NCI-H2029 (cell line): Measurements from ENCODE around the gene N4BP3.
"Not testable (repeated sequence)": the region's sequence is repeated elsewhere in the genome, so short reads cannot be mapped to it uniquely, and the experiment has no call there.

ENCODE experiments used
- DNase-seq: peaks from one replicate; lab custom pipeline; 2025; lab: John Stamatoyannopoulos, UW

Gene N4BP3

DNA sequence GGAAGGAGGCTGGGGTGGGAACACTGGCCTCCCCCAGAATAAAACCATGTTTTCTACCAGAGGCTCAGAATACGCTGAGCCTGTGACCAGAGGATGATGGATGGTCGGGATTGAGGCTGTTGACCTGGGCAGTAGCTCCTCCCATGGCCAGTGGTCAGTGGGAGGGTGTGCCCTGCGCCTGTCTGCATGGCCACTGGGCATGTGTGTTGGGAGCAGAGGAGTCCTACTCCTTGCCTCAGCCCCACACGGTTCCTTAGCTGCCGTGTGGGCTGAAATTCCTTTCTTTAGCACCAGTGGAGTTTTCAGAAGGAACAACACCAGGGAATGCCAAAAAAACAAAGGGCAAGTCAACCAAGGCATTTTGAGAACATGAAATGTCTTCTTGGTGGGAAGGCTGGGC lies 9.0 kb downstream of the N4BP3 start:
- no peak for DNase-seq

DNA sequence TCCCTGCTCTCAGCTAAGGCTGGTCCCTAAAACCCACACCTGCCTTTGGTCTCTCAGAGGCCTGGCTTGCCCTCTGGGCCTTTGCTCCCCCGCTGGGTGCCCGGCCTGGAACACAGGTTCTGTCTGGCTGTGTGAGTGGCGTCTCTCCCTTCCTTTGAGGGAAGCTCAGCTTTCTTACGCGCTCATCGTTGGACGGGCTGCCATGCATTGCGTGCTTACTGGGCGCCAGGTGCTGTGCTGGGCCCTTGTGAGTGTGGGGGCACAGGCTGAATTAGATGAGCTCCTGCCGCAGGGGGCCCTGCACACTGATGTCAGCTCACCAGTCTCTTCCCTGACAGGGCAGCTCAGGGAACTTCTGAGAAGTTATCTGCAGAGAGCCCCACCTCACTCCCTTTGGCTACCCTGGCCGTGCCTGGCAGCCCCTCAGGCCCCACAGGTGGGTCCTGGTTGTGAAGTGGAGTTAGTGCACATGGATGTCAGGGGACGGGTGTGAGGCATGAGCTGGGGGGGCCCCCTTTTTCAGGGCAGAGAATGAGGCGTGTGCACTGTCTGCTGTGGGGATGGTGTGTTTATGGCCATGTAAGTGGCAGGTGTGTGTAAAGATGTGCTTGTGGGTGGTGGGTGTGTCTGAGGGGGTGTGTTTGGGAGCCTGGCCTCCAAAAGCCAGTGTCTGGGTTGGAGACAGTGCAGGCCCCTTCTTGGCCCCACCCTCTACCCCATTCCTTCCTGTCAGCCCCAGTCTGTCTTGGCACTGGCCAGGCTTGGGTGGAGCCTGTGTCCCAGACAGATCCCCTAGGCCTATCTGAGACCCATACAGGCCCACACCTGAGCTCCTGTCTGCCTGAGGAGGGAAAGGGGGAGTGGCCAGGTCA lies 10.0 kb downstream of the N4BP3 start:
- no peak for DNase-seq

DNA sequence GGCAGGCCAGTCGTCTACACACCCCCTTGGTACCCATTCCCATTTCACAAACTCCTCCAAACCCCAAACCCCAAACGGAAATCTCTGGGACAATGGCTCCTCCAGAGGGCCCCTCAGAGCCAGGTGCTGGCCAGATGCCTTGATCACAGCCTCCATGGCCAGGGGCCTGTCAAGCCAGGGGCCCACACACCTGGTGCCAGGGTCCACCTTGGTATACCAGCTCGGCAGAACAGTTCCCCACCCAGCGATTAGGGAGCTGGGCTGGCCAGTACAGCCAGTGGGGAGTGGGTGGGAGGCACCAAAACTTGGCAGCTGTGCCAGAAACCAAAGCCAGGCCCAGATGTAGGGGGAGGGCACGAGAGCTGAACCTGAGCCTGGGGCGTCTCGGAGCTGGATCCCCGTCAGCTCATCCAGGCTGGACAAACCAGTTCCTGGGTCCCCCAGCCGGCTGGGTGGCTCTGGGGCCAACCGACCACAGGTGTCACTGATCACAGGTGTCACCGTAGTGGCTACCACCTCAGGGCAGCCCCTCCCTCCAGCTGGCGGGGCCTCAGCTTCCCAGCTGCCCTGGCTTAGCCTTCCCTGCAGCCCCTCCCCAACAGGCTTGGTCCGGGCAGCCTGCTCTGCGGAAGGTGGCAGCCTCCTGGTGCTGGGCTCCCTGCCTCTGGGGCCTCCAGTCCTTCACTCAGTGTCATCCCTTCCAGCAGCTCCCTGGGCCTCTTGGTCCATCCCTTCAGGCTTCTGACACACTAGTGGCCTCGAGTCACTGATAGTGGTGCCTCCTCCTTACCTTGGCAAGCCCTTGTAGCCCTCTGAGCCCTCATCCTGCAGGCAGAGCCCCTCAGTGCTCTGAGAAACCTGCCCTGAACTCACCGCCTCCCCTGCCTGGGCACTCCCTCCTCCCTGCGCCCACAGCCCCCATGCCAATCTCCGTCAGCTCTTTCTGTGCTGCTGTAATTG lies 10.9 kb downstream of the N4BP3 start:
- DNase-seq: no peak

DNA sequence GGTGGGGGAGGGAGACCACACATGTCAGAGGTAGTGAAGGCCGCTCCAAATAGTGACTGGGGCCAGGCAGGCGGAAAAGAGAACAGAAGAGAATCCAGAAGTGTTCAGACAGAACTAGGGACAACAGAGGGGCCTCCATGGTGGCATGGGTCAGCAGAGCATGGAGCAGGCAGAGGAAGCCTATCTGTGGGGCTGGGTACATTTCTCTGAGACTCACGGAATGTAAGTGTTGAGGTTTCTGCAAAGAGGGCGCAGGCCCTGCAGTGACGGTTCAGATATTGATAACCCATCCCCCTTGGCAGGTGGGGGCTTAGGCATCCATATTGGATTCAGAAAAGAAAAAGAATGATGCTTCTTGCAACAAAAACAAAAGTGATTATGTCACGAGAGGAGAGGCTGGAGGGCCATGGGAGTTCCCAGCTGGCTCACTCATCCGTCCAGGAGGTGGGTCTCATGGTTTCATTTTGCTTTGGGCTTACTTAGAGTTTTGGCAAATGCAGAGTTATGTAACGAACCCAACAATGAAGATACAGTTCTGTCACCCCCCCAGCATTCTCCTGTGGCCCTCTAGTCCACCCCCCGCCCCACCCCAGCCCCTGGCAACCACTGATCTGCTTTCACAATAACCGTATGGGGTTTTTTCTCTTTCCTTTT lies 12.0 kb downstream of the N4BP3 start:
- DNase-seq: no peak

DNA sequence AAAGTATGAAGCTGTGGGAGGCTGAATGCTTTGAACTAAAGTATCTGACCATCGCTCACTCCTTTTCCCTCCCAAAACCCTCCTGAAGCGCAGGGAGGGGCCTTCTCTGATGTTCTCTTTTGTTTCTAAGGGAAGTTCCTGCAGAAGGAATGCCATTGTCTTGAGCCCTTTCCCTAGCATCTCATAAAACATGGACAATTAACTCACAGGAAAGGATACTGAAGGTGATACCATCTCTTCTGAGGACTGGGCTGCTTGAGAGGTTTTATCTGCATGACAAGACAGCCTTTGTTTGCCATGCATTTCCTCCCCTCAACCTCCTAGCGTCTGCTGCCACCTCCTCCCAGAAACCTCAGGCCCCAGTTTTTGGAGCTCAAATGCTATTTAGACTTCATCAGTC lies 13.2 kb downstream of the N4BP3 start:
- no peak for DNase-seq

DNA sequence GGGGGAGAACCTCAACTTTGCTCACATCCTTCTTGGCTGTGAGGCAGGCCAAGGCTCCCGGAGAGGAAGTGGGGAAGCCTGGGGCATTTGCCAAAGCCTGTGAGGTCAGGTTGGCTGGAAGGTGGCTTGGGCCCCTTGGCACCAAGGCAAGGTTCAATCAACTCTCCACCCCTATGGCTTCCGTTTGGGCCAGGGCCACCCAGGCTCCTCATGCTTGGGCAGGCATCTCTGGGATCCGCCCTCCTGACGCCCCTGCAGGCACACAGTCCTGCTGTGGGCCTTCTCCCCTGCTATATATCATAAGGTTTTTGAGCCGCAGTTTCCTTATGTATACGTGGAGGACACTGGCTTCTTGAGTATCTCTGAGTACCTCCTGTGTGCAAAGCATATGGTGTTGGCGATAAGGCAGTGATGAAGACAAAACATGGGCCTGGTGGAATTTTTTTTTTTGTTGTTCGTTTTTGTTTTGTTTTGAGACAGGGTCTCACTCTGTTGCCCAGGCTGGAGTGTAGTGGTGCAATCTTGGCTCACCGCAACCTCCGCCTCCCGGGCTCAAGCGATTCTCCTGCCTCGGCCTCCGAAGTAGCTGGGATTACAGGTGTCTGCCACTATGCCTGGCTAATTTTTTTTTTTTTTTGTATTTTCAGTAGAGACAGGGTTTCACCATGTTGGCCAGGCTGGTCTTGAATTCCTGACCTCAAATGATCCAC lies 14.1 kb downstream of the N4BP3 start:
- DNase-seq: not testable (repeated sequence)

DNA sequence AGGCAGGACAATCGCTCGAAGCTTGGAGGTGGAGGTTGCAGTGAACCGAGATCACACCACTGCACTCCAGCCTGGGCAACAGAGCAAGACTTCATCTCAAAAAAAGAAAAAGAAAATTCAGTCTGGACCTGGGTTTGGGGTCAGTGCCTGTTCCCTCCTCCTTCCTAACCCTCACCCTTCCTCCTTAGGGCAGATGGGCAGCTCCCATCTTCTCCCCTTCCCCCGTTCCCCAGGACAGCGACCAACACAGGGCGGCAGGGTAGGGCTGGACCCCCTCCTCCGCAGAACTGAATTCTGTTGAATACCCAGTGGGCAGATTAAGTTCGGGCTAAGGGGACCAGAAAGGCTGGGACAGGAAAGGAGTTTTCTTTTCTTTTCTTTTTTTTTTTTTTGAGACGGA lies 16.0 kb downstream of the N4BP3 start:
- DNase-seq: no peak

DNA sequence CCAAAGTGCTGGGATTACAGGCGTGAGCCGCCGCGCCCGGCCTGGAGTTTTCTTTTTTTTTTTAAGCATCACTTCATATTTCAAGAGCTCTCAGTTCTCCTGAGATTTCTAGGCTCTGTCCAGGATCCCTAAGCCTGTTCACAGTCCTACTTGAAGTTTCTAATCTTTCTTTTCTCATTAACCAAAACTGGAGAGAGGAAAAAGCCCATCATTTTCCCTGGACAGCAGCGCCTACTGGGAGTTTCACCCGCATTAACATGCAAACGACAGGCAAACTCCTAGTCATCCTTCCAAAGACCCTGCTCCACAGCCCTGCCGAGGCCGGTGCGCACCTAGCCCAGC lies 16.9 kb downstream of the N4BP3 start:
- DNase-seq: not testable (repeated sequence)

DNA sequence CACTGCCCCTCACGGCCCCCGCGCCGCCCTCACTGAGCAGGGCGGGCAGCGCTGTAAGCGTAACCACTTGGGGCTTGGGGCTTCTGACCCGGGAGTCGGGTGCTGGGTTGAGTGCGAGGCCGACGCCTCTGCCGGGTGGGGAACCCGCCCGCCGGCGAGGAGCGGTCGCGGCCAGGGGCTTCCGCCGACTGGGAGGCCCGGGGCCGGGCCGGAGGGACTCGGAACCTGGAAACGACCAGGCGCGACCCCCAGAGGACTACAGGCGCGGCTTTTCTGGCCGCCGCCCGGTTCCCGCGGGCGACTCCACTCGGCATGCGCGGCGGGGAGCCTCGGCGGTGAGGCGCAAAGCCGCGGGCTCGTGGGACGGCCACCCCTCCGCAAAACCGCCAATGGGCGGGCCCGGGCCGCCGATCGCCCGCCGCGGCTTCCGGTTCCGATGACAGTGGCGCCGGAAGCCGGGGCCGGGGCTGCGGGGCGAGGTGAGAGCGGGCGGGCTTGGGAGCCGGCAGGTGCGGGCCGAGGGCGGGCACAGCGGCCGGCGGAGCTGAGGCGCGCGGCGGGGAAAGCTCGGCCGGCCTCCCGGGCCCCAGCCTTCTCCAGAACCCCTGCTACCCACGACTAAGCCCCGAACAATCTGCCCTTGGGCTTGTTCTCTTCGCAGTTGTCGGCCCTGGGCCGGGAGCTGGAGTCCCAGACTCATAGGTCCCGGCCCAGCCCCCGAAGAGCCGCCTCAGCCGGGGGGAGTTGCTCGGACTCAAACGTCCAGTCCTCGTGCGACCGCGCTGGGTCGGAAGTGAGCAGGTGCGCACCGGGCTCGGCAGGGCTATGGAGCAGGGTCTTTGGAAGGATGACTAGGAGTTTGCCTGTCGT lies 17.5 kb downstream of the N4BP3 start, which contains the start of gene RMND5B:
Gene RMND5B, plus strand, starts transcription at position 439 of the 870 bp plus-strand sequence. CDS start 7,106 bp downstream, outside the sequence.
- DNase-seq: peak; percentile 89

DNA sequence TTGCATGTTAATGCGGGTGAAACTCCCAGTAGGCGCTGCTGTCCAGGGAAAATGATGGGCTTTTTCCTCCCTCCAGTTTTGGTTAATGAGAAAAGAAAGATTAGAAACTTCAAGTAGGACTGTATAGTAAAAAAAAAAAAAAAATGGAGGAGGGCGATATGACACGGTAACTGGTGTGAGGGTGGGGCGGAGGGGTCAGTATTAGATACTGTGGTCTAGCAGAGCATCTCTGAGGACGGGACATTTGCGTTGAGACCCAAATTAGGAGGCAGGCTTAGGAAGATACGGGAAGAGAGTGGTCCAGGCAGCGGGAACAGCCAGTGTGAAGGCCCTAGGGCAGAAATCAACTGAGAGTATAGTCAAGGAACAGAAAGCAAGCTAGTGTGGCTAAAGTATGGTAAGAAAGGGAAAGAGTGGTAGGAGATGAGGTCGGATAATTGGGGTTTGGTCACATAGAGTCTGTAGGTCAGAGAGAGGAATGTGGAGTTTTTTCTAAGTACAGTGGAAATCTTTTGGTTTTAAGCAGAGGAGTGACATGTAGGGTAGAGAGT lies 18.2 kb downstream of the N4BP3 start:
- no peak for DNase-seq

DNA sequence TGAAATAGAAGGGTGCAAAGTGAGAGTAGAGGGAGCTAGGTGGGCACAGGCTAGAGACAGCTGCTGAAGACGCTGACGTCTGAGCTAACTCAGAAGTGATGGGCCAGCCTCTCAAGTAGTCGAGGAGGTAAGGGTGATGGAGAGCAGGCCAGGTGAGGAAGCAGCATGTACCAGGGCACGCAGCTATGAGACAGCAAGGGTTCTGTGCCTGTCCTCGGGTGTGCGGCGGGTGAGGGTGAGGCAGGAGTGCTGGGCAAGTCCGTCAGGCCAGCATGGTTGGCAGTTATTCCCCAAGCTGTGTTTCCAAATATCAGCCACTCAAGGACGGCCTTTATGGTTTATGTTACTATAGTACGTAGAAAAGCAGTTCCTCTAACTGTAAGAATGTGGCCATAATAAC lies 23.7 kb downstream of the N4BP3 start:
- DNase-seq: no peak

DNA sequence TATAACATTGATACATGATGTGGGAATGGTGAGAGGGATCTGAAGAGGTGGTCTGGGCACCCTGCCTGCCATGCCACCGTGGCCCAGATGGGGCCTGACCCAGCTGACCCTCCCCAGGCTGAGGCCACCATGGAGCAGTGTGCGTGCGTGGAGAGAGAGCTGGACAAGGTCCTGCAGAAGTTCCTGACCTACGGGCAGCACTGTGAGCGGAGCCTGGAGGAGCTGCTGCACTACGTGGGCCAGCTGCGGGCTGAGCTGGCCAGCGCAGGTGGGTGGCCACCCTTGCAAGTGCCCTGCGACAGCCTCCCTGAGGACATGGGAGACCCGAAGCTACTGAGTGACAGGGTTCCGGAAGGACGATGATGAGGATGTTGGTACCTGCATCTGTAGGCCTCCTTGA lies 24.7 kb downstream of the N4BP3 start:
- no peak for DNase-seq

DNA sequence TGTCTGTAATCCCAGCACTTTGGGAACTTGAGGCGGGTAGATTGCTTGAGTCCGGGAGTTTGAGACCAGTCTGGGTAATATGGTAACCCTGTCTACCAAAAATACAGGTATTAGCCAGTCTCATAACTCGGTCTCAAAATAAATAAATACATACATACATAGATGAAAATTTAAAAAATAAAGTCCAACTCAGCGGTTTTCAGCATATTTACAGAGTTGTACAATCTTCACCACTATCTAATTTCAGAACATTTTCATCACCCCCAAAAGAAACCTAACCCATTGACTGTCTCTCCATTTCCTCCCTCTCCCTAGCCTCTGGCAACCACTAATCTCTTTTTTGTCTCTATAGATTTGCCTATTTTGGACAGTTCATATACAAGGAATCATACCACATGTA lies 28.2 kb downstream of the N4BP3 start:
- no peak for DNase-seq

DNA sequence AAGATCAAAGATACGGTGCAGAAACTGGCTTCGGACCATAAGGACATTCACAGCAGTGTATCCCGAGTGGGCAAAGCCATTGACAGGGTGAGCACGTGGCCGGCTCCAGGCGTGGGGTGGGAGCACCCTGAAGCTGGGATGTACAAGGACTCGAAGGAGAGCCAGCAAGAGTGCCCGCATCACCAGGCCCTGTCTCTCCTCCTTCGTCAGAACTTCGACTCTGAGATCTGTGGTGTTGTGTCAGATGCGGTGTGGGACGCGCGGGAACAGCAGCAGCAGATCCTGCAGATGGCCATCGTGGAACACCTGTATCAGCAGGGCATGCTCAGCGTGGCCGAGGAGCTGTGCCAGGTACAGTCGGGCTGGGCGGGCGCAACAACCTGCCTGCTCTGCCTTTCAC lies 29.3 kb downstream of the N4BP3 start:
- no peak for DNase-seq

DNA sequence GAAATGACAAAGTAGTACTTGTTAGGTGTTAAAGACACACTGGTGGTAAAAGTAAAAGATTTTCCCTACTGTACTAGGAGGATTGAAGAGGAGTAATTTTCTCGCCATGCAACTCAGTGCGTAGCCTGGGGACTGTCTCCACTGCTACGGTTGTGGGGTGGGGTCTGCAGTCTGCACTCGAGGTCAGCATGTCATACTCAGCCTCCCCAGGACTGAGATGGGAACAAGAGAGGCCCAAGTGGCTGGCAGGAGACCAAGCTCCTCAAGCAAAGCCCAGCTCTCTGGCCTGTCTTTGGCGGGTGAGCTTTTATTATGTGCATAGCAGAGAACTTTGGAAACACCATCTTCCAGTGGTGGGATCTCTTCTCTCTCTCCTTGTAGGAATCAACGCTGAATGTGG lies 29.9 kb downstream of the N4BP3 start:
- no peak for DNase-seq

DNA sequence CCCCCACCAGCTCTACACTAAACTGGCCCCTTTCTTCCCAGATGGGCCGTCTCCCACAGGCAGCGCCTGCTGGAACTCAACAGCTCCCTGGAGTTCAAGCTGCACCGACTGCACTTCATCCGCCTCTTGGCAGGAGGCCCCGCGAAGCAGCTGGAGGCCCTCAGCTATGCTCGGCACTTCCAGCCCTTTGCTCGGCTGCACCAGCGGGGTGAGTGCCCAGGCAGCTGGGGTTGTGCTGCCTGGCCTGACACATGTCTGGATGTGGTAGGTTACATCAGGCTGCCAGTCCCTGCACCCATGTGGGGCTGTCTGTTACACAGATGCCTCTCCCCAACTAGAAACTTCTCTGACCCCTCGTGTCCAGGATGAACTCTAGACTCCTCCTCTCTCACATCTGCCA lies 30.6 kb downstream of the N4BP3 start:
- DNase-seq: no peak

DNA sequence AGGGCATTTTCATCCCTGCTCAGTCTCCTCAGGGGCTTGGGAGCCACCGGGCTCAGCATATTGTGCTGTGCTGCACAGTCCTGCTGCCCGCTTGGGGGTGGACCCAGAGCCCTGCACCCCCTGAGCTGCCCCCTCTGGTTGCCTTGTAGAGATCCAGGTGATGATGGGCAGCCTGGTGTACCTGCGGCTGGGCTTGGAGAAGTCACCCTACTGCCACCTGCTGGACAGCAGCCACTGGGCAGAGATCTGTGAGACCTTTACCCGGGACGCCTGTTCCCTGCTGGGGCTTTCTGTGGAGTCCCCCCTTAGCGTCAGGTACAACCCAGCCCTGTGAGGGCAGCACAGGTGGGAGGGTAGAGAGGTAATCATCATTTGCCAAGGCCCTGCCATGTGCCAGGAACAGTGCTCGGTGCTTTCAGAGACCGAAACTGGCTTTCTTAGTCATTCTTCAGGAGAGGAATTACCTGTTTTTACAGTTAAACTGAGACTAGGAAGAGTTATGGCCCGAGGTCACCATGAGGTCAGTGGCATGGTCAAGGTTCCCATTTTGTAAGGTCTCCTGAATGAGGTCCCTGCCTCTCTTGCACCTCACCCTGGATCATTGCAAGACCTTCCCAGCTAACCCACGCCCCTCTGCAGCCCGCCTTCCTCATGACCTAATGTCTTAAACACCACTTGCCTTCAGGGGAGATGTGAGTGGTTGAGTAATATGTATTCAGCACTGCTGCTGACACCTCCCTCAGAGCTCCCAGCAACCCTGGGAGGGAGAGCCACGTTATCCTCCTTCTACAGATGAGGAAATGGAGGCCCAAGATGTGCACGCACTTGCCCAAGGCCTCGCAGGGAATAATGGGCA lies 32.9 kb downstream of the N4BP3 start:
- DNase-seq: peak; percentile 47

DNA sequence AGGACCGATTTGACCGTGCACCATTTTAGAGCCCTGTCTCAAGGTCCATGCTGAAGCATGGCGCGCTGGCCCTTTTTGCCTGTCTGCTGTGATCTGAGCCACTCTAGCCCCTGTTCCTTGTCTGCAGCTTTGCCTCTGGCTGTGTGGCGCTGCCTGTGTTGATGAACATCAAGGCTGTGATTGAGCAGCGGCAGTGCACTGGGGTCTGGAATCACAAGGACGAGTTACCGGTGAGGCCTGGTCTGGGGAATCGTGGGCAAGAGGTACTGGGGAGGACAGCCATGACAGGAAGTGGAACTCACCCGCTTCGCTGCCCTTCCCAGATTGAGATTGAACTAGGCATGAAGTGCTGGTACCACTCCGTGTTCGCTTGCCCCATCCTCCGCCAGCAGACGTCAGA lies 34.1 kb downstream of the N4BP3 start:
- no peak for DNase-seq

DNA sequence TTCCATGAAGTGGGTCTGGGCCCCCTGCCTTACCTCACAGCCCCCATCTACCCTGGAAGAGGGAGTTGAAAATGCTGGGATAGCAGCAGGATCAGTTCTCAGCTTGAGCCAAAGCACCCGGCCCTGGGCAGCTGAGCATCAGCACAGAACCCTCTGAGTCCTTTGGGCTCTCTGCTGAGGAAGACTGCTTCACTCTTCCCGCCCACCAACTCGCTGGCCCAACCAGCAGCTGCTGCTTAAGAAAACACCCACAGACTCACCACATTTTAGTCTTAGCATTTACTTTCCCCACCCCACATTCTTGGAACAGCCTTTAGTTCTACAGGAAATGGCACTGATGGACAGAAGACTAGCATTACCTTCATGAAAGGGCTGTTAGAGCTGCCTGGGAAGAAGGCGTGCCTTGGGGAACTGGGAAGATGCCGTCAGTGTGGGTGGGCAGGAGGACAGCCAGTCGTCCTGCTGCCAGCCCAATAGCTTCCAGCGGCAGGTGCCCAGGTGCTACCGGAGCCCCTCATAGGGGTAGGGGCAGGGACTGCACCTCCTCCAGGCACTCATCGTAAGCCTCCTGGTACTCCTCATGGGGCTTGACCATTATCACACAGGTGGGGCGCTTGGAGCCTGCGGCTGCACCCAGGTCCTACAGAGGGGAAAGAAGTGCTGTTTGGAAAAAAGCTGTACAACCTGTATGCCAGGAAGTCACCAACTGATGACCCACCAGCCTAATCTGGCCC lies 36.0 kb downstream of the N4BP3 start:
- no peak for DNase-seq
